ENCODE measurements around the gene CYB5RL. TPM values are rescaled to one million over a fixed set of nuclear protein-coding genes. Genes with fewer than 3 reads are reported as not detected.
A peak's percentile ranks its signal among the peaks of the same experiment; 100 is the strongest.
"Not testable (repeated sequence)": the region's sequence is repeated elsewhere in the genome, so short reads cannot be mapped to it uniquely, and the experiment has no call there.

CYB5RL gene
- total RNA-seq, 1 donor from 2014 or later, result 3.5 TPM

- DNase-seq (ENCODE audit: low spot score), result no peak
Measured at GRCh38 chr1:54191525-54191924, 8.3 kb downstream of the CYB5RL start.

GRCh38 chr1:54190526-54190925 lies 9.3 kb downstream of the CYB5RL start:
- DNase-seq (ENCODE audit: low spot score), result no peak
- no peak for ATAC-seq

More at GRCh38 chr1:54191525-54191924, 8.3 kb downstream of the CYB5RL start:
- ATAC-seq, result no peak

GRCh38 chr1:54188291-54188690 lies 11.5 kb downstream of the CYB5RL start:
- DNase-seq (ENCODE audit: low spot score) (no peak), ATAC-seq (no peak)

- DNase-seq (ENCODE audit: low spot score) (no peak), ATAC-seq (no peak)
Measured at GRCh38 chr1:54186056-54186455, 13.8 kb downstream of the CYB5RL start.

GRCh38 chr1:54180701-54181360 lies 19.0 kb downstream of the CYB5RL start:
- ATAC-seq (no peak), DNase-seq (ENCODE audit: low spot score) (no peak)

GRCh38 chr1:54178296-54179070 lies 21.3 kb downstream of the CYB5RL start:
- DNase-seq (ENCODE audit: low spot score) (no peak), ATAC-seq (no peak)

GRCh38 chr1:54177726-54178125 lies 22.1 kb downstream of the CYB5RL start:
- DNase-seq (ENCODE audit: low spot score) (no peak), ATAC-seq (no peak)

- DNase-seq (ENCODE audit: low spot score), result no peak
Measured at GRCh38 chr1:54176621-54177327, 23.1 kb downstream of the CYB5RL start.

GRCh38 chr1:54174106-54174505 lies 25.7 kb downstream of the CYB5RL start:
- no peak for ATAC-seq
- no peak for DNase-seq (ENCODE audit: low spot score)

More at GRCh38 chr1:54176621-54177327, 23.1 kb downstream of the CYB5RL start:
- ATAC-seq, result no peak

- ATAC-seq (no peak), DNase-seq (ENCODE audit: low spot score) (no peak)
Measured at GRCh38 chr1:54173681-54174080, 26.1 kb downstream of the CYB5RL start.

- peak; percentile 75 for DNase-seq (ENCODE audit: low spot score)
- peak; percentile 97 for ATAC-seq
Measured at GRCh38 chr1:54172614-54173599, 26.9 kb downstream of the CYB5RL start.

GRCh38 chr1:54171606-54172005 lies 28.2 kb downstream of the CYB5RL start:
- no peak for ATAC-seq
- no peak for DNase-seq (ENCODE audit: low spot score)

GRCh38 chr1:54171016-54171415 lies 28.8 kb downstream of the CYB5RL start:
- DNase-seq (ENCODE audit: low spot score) (no peak), ATAC-seq (no peak)

GRCh38 chr1:54169068-54169467 lies 30.8 kb downstream of the CYB5RL start:
- DNase-seq (ENCODE audit: low spot score) (no peak), ATAC-seq (no peak)

- ATAC-seq, result no peak
- DNase-seq (ENCODE audit: low spot score), result no peak
Measured at GRCh38 chr1:54168206-54168965, 31.4 kb downstream of the CYB5RL start.

GRCh38 chr1:54167422-54168139 lies 32.2 kb downstream of the CYB5RL start:
- DNase-seq (ENCODE audit: low spot score) (no peak), ATAC-seq (no peak)

- not testable (repeated sequence) for ATAC-seq; DNase-seq (ENCODE audit: low spot score)
Measured at GRCh38 chr1:54166357-54166756, 33.5 kb downstream of the CYB5RL start.

GRCh38 chr1:54165146-54165545 lies 34.7 kb downstream of the CYB5RL start:
- no peak for ATAC-seq
- DNase-seq (ENCODE audit: low spot score), result no peak

- no peak for DNase-seq (ENCODE audit: low spot score)
- no peak for ATAC-seq
Measured at GRCh38 chr1:54163573-54163972, 36.3 kb downstream of the CYB5RL start.
